HL-60 (cell line): ENCODE results near the gene COL4A4.

Experiments used
- POLR2AphosphoS5 ChIP-seq: IDR thresholded peaks from 2 replicates; pipeline ENCODE4 v1.6.1; 2012; ENCODE audit warnings: low read depth
- REST ChIP-seq: IDR thresholded peaks from 2 replicates; pipeline ENCODE4 v1.6.1; 2012; ENCODE audit warnings: low read depth; ENCODE audit not compliant: insufficient replicate concordance
- TF ChIP-seq, protein P1 (sequence below): IDR thresholded peaks from one replicate; pipeline ENCODE4 v1.5.1; 2011; ENCODE audit warnings: low read length, control low read depth, inconsistent platforms; ENCODE audit not compliant: insufficient read depth

- TF ChIP-seq, protein P1, sequence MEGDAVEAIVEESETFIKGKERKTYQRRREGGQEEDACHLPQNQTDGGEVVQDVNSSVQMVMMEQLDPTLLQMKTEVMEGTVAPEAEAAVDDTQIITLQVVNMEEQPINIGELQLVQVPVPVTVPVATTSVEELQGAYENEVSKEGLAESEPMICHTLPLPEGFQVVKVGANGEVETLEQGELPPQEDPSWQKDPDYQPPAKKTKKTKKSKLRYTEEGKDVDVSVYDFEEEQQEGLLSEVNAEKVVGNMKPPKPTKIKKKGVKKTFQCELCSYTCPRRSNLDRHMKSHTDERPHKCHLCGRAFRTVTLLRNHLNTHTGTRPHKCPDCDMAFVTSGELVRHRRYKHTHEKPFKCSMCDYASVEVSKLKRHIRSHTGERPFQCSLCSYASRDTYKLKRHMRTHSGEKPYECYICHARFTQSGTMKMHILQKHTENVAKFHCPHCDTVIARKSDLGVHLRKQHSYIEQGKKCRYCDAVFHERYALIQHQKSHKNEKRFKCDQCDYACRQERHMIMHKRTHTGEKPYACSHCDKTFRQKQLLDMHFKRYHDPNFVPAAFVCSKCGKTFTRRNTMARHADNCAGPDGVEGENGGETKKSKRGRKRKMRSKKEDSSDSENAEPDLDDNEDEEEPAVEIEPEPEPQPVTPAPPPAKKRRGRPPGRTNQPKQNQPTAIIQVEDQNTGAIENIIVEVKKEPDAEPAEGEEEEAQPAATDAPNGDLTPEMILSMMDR: no peak
- no peak for TF ChIP-seq POLR2AphosphoS5
- no peak for TF ChIP-seq REST
These were observed 22.7 kb downstream of the COL4A4 start for GRCh38 chr2:227141301-227141700.
